HepG2 (cell line): Measurements from ENCODE around the gene CES3. TPM values are rescaled to one million over a fixed set of nuclear protein-coding genes. Genes with fewer than 3 reads are reported as not detected.
A peak's percentile ranks its signal among the peaks of the same experiment; 100 is the strongest.

ENCODE experiments used
- ATAC-seq: fragments of 200-7000 bp; cut with Tn5 transposase; 3 replicates; pipeline ENCODE4 v1.9.1; 2020; ENCODE audit warnings: mild to moderate bottlenecking, moderate library complexity
- BruUV-seq: library from RNA; stranded (reverse); fragments of 400-500 nt; replicated peaks from 2 replicates; lab custom pipeline; 2021; lab: Mats Ljungman, UMichigan
- CTCF ChIA-PET: fragments of 300-600 bp; formaldehyde crosslinking; extraction: SDS; loops from one replicate; lab custom pipeline; 2021; ENCODE audit warnings: low total read pairs, inconsistent platforms, low intra/inter-chr PET ratio; lab: Yijun Ruan, JAX
- POLR2A ChIA-PET: fragments of 350-600 bp; sonication (Branson Sonifier 250); formaldehyde crosslinking; loops from one replicate; lab custom pipeline; 2020; ENCODE audit warnings: antibody characterized with exemption, inconsistent platforms; lab: Yijun Ruan, JAX
- DNase-seq: peaks from one replicate; pipeline ENCODE4 v3.0.0-alpha.2; 2015; ENCODE audit warnings: low spot score
- FAIRE-seq: peaks from 3 replicates; lab custom pipeline; 2011; peaks lifted over from hg19 to GRCh38; lab: Jason Lieb, UNC
- H2AFZ ChIP-seq: one replicate; pipeline ENCODE4 v1.6.1; 2011; ENCODE audit warnings: low read length, inconsistent platforms
- H3K27ac ChIP-seq: fragments of 300-600 bp; 3 replicates; pipeline ENCODE4 v1.8.0; 2011; ENCODE audit warnings: mixed run types, mild to moderate bottlenecking, mixed read lengths, low read length, inconsistent platforms; ENCODE audit not compliant: insufficient read depth; ENCODE audit errors: extremely low read length
- H3K27me3 ChIP-seq, 2 experiments: fragments of 200-600 bp in 1 of 2; 2 replicates in 1 of 2; 3 replicates in 1 of 2; pipeline versions ENCODE4 v1.6.0 to v1.8.0; 2011; ENCODE audit warnings: low read length in 2 of 2, mild to moderate bottlenecking in 2 of 2, moderate library complexity in 2 of 2, inconsistent platforms in 1 of 2; ENCODE audit not compliant: insufficient read depth in 2 of 2, control insufficient read depth in 1 of 2
- H3K36me3 ChIP-seq, 2 experiments: fragments of 200-600 bp in 1 of 2; replicated peaks in 1 of 2; 2 replicates in 1 of 2; 3 replicates in 1 of 2; pipeline versions ENCODE4 v1.5.1 to v1.8.0; 2011; ENCODE audit warnings: low read length in 2 of 2, inconsistent platforms in 1 of 2; ENCODE audit not compliant: insufficient read depth in 2 of 2, control insufficient read depth in 1 of 2
- H3K4me1 ChIP-seq: 2 replicates; pipeline ENCODE4 v1.5.1; 2012; ENCODE audit warnings: low read length, inconsistent platforms; ENCODE audit not compliant: insufficient read depth
- H3K4me2 ChIP-seq: 2 replicates; pipeline ENCODE4 v1.6.0; 2011; ENCODE audit warnings: low read depth, low read length, inconsistent platforms
- H3K4me3 ChIP-seq, 3 experiments: fragments of 200-600 bp in 1 of 3; sonication (generic), shearing (Covaris generic) in 1 of 3; replicated peaks in 1 of 3; 2 replicates each; pipeline ENCODE4 v1.5.1; 2011 to 2016; ENCODE audit warnings: low read length in 3 of 3, inconsistent platforms in 2 of 3, low read depth in 2 of 3, mild to moderate bottlenecking in 2 of 3, control low read depth in 1 of 3, mixed read lengths in 1 of 3; ENCODE audit not compliant: insufficient read depth in 1 of 3
- H3K79me2 ChIP-seq: one replicate; pipeline ENCODE4 v1.6.1; 2011; ENCODE audit warnings: low read length, inconsistent platforms; ENCODE audit not compliant: insufficient read depth
- H3K9ac ChIP-seq: 2 replicates; pipeline ENCODE4 v1.6.0; 2011; ENCODE audit warnings: mild to moderate bottlenecking, low read depth, low read length, inconsistent platforms; ENCODE audit not compliant: insufficient read depth
- H3K9me3 ChIP-seq: 2 replicates; pipeline ENCODE4 v1.5.1; 2012; ENCODE audit warnings: mild to moderate bottlenecking, low read length
- H4K20me1 ChIP-seq: 2 replicates; pipeline ENCODE4 v1.6.0; 2011; ENCODE audit warnings: inconsistent platforms, mild to moderate bottlenecking, low read length, moderate library complexity; ENCODE audit not compliant: insufficient read depth
- BATF2 ChIP-seq: sonication (generic); formaldehyde crosslinking; IDR thresholded peaks from 2 replicates; pipeline ENCODE4 v1.8.0; 2022; ENCODE audit warnings: mild to moderate bottlenecking, missing genetic modification reagents, moderate library complexity
- CEBPB ChIP-seq: IDR thresholded peaks from 2 replicates; pipeline ENCODE4 v1.6.1; 2011; ENCODE audit warnings: low read depth, low read length, improper control_type of control experiment, borderline replicate concordance
- CSRNP1 ChIP-seq: sonication (generic); formaldehyde crosslinking; IDR thresholded peaks from 2 replicates; pipeline ENCODE4 v1.8.1; 2023; ENCODE audit warnings: mild to moderate bottlenecking, missing genetic modification reagents
- EZH2 ChIP-seq: conservative IDR thresholded peaks from 2 replicates; pipeline ENCODE4 v1.6.1; 2012; ENCODE audit warnings: mild to moderate bottlenecking, low read depth, low read length, moderate library complexity
- HOXA5 ChIP-seq: sonication (generic); formaldehyde crosslinking; IDR thresholded peaks from 2 replicates; pipeline ENCODE4 v1.4.0; 2020; ENCODE audit warnings: missing genetic modification reagents
- MNT ChIP-seq: fragments of 450-650 bp; IDR thresholded peaks from 2 replicates; pipeline ENCODE4 v1.6.1; 2016
- PTBP1 ChIP-seq: fragments of 200-400 bp; formaldehyde crosslinking; IDR thresholded peaks from 2 replicates; pipeline ENCODE4 v1.6.1; 2018; ENCODE audit warnings: low read length, low read depth; ENCODE audit not compliant: poor library complexity, severe bottlenecking
- SP4 ChIP-seq: sonication (generic); formaldehyde crosslinking; IDR thresholded peaks from 2 replicates; pipeline ENCODE4 v1.8.1; 2023; ENCODE audit warnings: mild to moderate bottlenecking, missing genetic modification reagents
- TFDP2 ChIP-seq: sonication (generic); formaldehyde crosslinking; IDR thresholded peaks from 2 replicates; pipeline ENCODE4 v1.4.0; 2020; ENCODE audit warnings: missing genetic modification reagents
- ZNF501 ChIP-seq: sonication (generic); formaldehyde crosslinking; IDR thresholded peaks from 2 replicates; pipeline ENCODE4 v1.5.1; 2020; ENCODE audit warnings: mild to moderate bottlenecking, moderate library complexity, missing genetic modification reagents
- WGBS: methylation state at CpG from one replicate; pipeline ENCODE4 v1.1.6; 2017; ENCODE audit warnings: low lambda C conversion rate; 5-methylcytosine and 5-hydroxymethylcytosine counted together
- in situ Hi-C: cut with HindIII; loops from 2 replicates; pipeline ENCODE4 v1.10.0; 2017; ENCODE audit warnings: low pct_unique_long_range_greater_than_20kb; ENCODE audit not compliant: extremely low pct_ligation_motif_present
- intact Hi-C: fragments of 100-400 bp; cut with micrococcal nuclease; formaldehyde crosslinking; loops from one replicate; pipeline ENCODE4 v1.10.0; 2022; ENCODE audit not compliant: unreplicated experiment
- polyA plus RNA-seq, 8 experiments: library from polyadenylated mRNA; depleted of rRNA in 3 of 8; stranded (reverse) in 7 of 8; unstranded in 1 of 8; fragments of >200 nt; fragmentation: Illumina TruSeq in 4 of 8; extraction: Trizol in 4 of 8; gene quantifications; 2 replicates each; pipeline versions ENCODE4 v1.2.1 to v1.2.3, GENCODE V29; 2011 to 2016; ENCODE audit warnings: low read depth in 4 of 8, missing spikeins in 1 of 8, mixed read lengths in 1 of 8; ENCODE audit not compliant: insufficient read depth in 1 of 8
- total RNA-seq, 5 experiments: library from RNA; depleted of rRNA; stranded (reverse); fragments of >200 nt; fragmentation: Illumina TruSeq; extraction: Trizol; gene quantifications; 2 replicates each; pipeline ENCODE4 v1.2.3, GENCODE V29; 2016; ENCODE audit warnings: low read depth in 1 of 5

CES3 gene
- total and polyA plus RNA-seq, 2 of the 13 experiments (the other 11 are each of a cell fraction or from before 2014, with no cell fraction given), result 6.6 to 17.4 TPM

- no peak overlapping the region for H3K9ac ChIP-seq
- 0 out of 5 replicates have a peak, but pooled peaks cover 0 to 1% of the 10 kb centered on the region in 2 experiments for H3K36me3 ChIP-seq
- BruUV-seq, result no TSS peak
- no peak overlapping the region for H2AFZ ChIP-seq
- DNase-seq (no peak), ATAC-seq (peak; percentile 39), FAIRE-seq (no peak)
- ChIA-PET POLR2A (no interaction called here), CTCF (no interaction called here)
- no peaks in the 10 kb centered on the region for H4K20me1 ChIP-seq
- 42% methylated on average over 16 of the region's 21 CpGs for WGBS
- intact Hi-C loops, result no loop called here
- TF ChIP-seq BATF2 (CRISPR knock-in tag) (0 out of 2 replicates have a peak, but pooled peaks have one; percentile 35), HOXA5 (CRISPR knock-in tag) (no peak), EZH2 (peak; percentile 90), CSRNP1 (0 out of 2 replicates have a peak, but pooled peaks have one; percentile 3)
- peaks cover 47% of the 10 kb centered on the region for H3K4me1 ChIP-seq
- H3K9me3 ChIP-seq, result 0 out of 2 replicates have a peak, but pooled peaks cover 5% of the 10 kb centered on the region
- peaks cover 4 to 24% of the 10 kb centered on the region in 2 experiments; a peak in 4 of 5 replicates for H3K27me3 ChIP-seq
- H3K27ac ChIP-seq, result no peak overlapping the region
- H3K79me2 ChIP-seq, result no peaks in the 10 kb centered on the region
- H3K4me3 ChIP-seq, result peak overlapping the region in 2 of 3 experiments; percentile 37 to 64; a peak in 4 of 6 replicates
- peak overlapping the region; percentile 75 for H3K4me2 ChIP-seq
- in situ Hi-C loops, result no loop called here
Observed at GRCh38 chr16:66948837-66949225, 12.2 kb upstream of the CES3 start.

- FAIRE-seq (no peak), ATAC-seq (no peak), DNase-seq (no peak)
- Histone ChIP-seq H3K4me1 (peaks cover 53% of the 10 kb centered on the region), H3K4me3 (no peak overlapping the region), H4K20me1 (no peaks in the 10 kb centered on the region), H3K27ac (no peak overlapping the region), H2AFZ (no peak overlapping the region), H3K9me3 (0 out of 2 replicates have a peak, but pooled peaks cover 5% of the 10 kb centered on the region), H3K9ac (no peak overlapping the region), H3K36me3 (no peaks in the 10 kb centered on the region), H3K27me3 (peaks cover 4 to 24% of the 10 kb centered on the region in 2 experiments; a peak in 4 of 5 replicates), H3K4me2 (peak overlapping the region; percentile 75; the same call in 1 of the 2 replicates), H3K79me2 (no peaks in the 10 kb centered on the region)
- CTCF ChIA-PET, result interaction anchor here (1.1 kb wide), 1 partner anchor 28 kb away, joined by 3 read pairs; no protein-coding TSS in a partner anchor
- in situ Hi-C loops, result no loop called here
- POLR2A ChIA-PET, result no interaction called here
- no peak for TF ChIP-seq MNT
- no peak for TF ChIP-seq PTBP1
- TF ChIP-seq TFDP2, result no peak
- TF ChIP-seq SP4 (CRISPR knock-in tag), result 0 out of 2 replicates have a peak, but pooled peaks have one; percentile 20
- TF ChIP-seq CEBPB, result no peak
- 0 out of 2 replicates have a peak, but pooled peaks have one; percentile 11 for TF ChIP-seq ZNF501 (CRISPR knock-in tag)
- BruUV-seq, result no TSS peak
- intact Hi-C loops, result no loop called here
- 31% methylated on average over 6 of the region's 6 CpGs for WGBS
Observed at GRCh38 chr16:66949472-66949871, 11.6 kb upstream of the CES3 start.
